HEK293T (cell line): ENCODE results near the gene PTPRD.

Source experiments
- ARNT ChIP-seq: fragments of 450-650 bp; IDR thresholded peaks from 2 replicates; pipeline ENCODE4 v1.6.1; 2017; ENCODE audit warnings: mild to moderate bottlenecking
- BHLHE40 ChIP-seq: fragments of 450-650 bp; IDR thresholded peaks from 2 replicates; pipeline ENCODE4 v1.6.1; 2016; ENCODE audit warnings: mild to moderate bottlenecking, moderate library complexity, borderline replicate concordance
- FOXA1 ChIP-seq: fragments of 450-650 bp; IDR thresholded peaks from 2 replicates; pipeline ENCODE4 v1.6.1; 2016; ENCODE audit warnings: mild to moderate bottlenecking
- FOXK2 ChIP-seq: fragments of 450-650 bp; IDR thresholded peaks from 2 replicates; pipeline ENCODE4 v1.6.1; 2016; ENCODE audit warnings: mild to moderate bottlenecking
- HDGF ChIP-seq: fragments of 450-650 bp; IDR thresholded peaks from 2 replicates; pipeline ENCODE4 v1.6.1; 2017; ENCODE audit warnings: antibody characterized with exemption, borderline replicate concordance
- NFRKB ChIP-seq: fragments of 450-650 bp; IDR thresholded peaks from 2 replicates; pipeline ENCODE4 v1.6.1; 2016; ENCODE audit warnings: mild to moderate bottlenecking, moderate library complexity
- PKNOX1 ChIP-seq: fragments of 450-650 bp; IDR thresholded peaks from 2 replicates; pipeline ENCODE4 v1.6.1; 2016
- SP1 ChIP-seq: fragments of 450-650 bp; IDR thresholded peaks from 2 replicates; pipeline ENCODE4 v1.6.1; 2017

GRCh38 chr9:8508671-8509290, 2104.0 kb downstream of the PTPRD start:
- TF ChIP-seq BHLHE40: no peak
- no peak for TF ChIP-seq NFRKB
- no peak for TF ChIP-seq PKNOX1
- no peak for TF ChIP-seq FOXK2
- no peak for TF ChIP-seq HDGF
- no peak for TF ChIP-seq ARNT
- no peak for TF ChIP-seq FOXA1
- no peak for TF ChIP-seq SP1
